GM21723 (cell line): ENCODE results near the gene RGS7.
"Not testable (repeated sequence)": the region's sequence is repeated elsewhere in the genome, so short reads cannot be mapped to it uniquely, and the experiment has no call there.

Experiments
- ATAC-seq: cut with Tn5 transposase; IDR thresholded peaks from one replicate; pipeline ENCODE4 v1.9.1; 2021; ENCODE audit warnings: mild to moderate bottlenecking, moderate library complexity; ENCODE audit not compliant: unreplicated experiment

The RGS7 gene

DNA sequence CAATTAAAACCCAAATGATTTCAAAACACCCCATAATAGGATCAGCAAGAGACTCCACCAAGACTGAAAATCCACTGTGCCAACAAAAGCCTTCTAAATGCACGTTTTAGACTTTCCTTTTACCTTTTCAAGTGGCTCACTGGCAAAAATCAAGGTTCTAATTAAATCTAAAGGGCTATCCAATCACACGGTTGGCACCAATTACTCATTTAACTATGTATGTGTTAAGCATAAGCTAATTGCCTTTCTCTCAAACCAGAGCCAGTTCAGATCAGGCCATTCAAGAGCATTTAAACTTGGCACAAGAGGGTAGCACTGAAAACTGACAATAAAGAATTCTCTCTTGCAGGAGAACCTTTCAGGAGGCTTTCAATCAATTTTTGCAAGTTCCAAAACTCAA is 139.5 kb downstream of the RGS7 start:
- no peak for ATAC-seq

DNA sequence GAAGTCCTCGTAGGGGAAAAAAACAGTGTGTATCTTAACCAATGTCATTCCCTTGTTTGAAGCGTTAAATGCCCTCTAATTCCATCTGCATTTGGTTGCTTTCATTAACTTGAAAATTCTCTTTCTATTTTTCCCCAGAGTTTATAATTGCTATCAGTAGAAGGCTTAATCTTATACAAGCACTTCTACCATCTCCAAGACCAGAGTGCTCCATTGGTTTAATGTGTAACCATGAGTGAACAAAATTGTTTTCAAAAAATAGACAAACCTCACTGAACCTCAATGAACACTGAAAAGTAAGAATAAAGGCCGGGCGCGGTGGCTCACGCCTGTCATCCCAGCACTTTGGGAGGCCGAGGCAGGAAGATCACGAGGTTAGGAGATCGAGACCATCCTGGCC is 141.3 kb downstream of the RGS7 start:
- no peak for ATAC-seq

DNA sequence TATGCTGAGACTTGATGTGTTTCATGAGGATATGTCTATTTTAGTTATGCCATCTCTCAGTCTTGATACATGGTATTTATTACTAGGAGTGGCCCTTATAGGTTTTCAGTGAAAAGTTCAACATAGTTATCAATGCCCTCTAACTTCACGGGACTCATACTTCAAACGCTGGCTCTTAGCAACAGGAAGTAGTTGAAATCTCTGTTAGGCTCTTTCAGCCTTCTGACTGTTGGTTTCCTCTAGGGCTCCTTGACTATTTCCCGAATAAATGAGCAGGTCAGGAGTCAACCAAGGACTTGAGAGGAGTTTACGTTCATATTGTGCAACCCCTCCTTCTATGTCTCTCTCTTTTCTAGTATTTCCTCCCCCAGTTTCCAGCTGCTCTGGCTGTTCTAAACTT is 141.8 kb downstream of the RGS7 start:
- no peak for ATAC-seq

DNA sequence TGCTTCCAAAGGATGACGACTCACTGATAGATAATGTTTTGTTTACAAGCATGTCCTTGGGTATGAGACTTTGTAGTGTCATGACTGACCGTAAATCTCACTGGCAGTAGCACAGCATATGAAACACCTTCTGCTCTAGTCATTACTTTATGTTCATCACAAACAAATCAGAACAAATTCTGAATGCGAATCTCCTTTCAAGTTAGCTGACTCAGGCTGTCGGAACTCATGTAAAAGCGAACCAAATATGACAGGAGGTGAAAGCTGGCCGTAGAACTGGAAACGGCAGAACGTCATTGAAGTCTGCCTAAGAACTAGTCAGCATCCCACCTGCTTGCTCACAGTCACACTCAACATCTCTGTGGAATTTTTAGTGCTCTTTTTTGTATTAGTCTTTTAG is 143.9 kb downstream of the RGS7 start:
- no peak for ATAC-seq

DNA sequence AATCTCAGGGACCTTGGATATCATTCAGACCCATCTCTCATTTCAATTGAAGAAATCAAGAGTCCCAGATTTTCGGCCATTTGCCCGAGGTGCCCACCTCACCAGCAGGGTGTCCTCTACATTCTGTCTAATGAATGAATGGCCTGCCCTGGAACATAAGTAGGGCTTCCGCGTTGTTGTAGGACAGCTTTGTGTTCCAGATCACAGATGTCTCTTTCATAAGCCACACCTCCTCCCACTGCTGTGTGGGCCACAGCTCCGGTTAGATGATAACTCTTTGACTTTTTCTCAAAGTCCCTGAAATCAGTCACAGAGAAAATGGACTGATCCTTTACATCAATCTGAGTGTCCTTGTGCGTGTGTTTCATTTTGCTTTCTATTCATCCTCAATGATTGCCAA is 144.4 kb downstream of the RGS7 start:
- ATAC-seq: no peak

DNA sequence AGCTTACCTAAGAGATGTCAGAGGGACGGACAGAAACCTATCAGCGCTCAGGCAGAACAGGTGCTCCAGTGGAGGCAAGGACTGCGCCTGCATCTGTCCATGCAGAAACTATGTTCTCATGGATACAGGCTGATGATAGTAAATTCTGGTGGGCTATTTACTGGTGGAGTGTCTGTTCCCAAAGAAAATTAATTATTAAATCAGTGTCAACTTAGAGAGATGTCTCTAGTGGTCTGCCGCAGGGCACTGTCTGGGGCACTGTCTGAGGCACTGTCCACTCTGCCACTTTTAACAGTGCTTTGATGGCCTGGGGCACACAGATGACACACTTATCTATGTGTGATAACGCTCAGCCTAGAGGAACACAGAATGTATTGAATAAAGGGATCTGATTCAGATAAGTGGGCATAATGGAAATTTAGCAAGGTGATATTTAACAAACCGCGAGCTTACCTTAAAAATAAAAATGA is 148.1 kb downstream of the RGS7 start:
- ATAC-seq: no peak

DNA sequence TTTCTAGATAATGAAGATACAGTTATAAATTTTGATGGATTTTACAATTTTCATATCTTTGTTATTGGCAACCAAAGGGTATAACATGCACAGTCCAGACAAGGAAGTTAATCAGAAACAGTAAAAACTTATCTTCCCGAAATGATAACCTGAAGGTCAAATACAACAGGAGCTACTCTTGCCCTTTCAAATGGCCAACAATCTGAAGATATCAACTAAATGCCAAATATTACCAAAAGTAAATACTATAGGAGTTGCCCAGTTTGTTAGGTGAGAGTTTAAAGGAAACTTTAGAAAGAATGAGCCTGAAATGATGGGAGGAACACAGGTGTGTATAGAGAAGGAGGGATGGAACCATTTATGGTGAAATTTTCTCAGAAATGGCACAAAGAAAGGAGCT is 153.2 kb downstream of the RGS7 start:
- no peak for ATAC-seq

DNA sequence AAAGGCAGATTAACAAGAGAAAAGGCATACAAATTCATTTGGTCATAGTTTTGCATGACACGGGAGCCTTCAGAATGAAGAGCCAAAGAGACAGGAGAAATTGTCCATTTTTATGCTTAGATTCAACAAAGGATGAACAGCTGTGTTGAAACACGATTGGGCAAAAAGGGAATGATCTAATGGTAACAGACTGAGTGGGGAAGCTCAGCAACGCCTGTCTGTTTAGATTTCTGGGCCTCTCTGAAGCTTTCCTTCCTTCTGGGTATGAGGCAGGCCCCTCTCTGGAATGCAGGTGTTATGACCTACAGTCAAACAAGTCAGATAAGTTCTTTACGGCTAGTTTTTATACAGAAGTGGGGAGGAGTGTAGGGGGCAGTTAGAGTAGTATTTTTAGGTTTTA is 154.6 kb downstream of the RGS7 start:
- ATAC-seq: no peak

DNA sequence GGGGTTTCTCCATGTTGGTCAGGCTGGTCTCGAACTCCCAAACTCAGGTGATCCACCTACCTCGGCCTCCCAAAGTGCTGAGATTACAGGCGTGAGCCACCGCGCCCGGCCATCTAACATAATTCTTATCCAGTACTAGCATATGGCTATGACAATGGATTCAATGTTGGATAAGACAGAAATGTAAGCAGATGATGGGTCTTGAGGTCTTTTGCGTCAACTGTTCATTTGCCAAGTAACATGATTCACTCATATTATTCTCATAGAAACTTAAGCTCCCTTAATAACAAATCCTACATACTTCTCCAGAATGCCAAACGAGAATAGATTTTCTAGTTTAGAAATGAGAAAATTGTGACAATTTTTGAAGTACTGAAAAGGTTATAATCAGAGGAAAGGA is 170.3 kb downstream of the RGS7 start:
- no peak for ATAC-seq

DNA sequence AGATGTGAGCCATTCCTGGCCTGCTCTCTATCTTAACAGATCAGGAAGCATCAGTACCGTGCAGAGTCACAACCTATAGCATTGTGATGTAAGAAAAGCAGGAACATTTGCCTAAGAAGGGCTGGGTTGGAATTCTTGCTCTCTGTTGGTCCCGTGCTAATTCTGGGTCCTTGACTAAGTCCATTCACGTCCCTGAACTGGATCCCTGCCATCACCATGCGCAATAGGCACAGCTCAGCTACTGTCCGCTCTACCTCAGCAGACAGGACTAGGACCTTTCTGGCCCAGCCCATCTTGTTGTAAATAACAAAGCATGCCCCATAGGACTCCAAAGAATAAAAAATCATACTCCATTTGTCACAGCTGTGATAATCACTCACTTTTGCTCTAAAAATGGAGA is 175.0 kb downstream of the RGS7 start:
- no peak for ATAC-seq

DNA sequence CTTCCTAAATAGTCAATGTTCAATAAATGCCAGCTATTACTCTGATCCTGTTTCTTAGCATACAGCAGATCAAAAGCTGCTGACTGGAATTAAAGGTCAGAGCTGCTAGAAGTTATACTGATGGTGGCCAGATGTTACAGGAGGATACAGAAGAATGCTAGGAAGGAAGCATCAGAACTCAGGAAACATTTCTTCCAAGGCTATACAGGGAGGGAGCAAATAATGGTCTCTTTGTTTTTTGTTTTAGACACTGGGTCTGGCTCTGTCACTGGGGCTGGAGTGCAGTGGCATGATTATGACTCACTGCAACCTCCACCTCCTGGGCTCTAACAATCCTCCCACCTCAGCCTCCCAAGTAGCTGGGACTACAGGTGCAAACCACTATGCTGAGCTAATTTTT is 175.5 kb downstream of the RGS7 start:
- no peak for ATAC-seq

DNA sequence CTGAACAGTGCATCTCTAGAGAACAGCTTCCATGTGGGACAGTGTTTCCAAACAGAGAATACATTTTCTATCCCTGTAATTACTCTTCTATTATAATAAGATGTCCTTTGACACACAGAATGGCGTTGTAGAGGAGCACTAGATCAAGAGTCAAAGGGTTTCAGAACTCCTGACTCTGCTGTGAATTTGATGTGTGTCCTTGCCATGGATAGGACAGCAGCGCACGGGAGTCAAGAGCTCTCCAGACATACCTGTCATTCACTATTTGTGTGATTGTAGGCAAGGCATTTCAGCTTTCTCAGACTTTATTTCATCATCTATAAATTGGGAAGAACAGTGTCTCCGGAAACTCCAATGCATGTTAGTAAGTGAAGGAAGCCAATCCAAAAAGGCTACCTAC is 176.4 kb downstream of the RGS7 start:
- ATAC-seq: no peak

DNA sequence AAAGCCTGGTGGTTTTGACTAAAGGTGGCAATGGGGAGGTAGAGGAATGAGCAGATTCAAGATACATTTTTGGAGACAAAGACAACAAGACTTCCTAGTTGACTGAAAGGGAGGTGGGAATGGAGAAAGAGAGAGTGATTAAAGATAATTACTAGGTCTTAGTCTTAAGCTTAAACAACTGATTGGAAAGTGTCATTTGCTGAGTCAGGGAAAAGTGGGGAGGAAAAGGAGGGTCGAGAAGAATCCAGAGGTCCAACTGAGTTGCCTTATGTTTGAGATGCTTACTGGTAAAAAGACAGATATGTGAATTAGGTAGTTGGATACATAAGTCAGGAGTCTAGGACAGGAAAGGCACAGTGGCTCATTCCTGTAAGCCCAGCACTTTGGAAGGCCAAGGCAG is 179.3 kb downstream of the RGS7 start:
- ATAC-seq: no peak

DNA sequence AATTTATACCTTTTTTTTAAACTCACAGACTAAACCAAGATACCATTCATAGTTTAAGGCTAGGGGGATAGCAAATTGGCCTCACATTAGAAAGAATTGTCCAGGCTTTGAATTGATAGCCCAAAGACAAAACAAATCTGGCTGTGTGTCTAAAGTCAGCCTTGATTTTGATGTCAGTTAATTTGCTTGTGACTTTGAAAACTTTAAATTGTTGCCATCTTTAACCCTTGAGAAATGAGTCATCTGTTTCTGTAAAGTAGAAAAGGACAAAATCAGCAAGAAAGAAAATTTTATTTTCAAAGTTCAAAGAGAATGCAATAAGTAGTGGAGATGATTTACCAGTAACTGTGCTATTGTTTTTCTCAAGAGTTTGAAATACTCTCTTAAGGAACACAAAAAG is 184.5 kb downstream of the RGS7 start:
- no peak for ATAC-seq

DNA sequence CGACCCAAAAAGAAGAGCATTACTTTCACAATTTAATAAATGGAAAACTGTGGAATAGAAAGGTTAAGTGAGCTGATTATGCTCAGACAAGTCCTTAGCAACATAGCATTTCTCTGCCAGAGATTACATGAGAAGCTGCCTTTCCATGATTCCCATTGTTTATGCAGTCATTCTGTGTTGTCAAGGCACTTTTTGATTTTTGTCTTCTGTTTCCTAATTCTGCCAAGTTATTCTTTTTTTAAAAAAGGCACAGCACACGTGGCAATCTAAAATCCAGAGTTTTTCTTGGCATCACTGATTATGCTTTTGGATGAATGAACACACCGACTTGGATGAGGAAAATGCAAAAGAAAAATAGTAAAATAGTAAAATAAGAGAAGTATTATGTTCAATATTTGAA is 185.0 kb downstream of the RGS7 start:
- no peak for ATAC-seq

DNA sequence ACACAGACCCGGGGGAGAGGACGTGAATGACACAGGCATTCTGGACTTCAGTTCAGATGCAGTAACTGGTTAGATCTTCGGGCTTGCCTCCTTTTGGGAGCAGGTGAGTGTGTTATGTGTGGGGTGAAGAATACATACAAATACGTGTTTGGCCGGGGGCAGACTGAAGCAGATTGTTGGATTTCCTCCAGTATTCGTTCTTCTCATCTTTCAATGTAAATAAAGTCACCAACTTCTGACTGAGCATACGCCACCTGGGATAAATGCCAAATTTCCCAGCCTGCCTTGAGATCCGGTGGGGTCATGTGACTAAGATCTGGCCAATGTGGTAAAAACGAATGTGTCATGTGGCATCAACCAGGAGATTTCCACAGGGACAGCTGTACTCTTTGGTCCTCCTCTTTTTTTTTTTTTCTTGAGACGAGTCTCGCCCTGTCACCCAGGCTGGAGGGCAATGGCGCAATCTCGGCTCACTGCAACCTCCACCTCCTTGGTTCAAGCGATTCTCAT is 189.8 kb downstream of the RGS7 start:
- ATAC-seq: no peak

DNA sequence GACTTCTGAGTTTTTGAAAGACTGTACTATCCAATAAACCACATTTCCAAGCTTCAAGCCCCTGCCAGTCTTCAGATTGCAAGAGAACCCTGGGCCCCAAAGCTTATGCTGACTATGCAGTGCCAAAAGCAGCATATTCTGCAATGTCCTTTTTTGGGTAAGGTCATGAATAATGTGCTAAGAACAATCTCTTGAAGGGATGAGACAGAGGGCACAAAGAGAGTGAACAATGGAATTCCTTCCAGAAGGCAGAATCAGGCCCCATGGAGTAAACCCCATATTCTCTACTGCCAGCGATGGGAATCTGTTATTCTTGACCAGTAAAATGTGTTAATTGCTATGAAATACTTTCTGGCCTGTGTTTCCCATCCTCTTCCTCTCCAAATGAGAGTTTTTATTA is 190.4 kb downstream of the RGS7 start:
- no peak for ATAC-seq

DNA sequence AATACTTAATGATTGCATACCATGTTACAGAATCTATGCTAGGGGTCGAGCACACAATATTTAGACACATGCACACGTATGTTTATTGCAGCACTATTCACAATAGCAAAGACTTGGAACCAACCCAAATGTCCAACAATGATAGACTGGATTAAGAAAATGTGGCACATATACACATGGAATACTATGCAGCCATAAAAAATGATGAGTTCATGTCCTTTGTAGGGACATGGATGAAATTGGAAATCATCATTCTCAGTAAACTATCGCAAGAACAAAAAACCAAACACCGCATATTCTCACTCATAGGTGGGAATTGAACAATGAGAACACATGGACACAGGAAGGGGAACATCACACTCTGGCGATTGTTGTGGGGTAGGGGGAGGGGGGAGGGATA is 191.7 kb downstream of the RGS7 start:
- not testable (repeated sequence) for ATAC-seq

DNA sequence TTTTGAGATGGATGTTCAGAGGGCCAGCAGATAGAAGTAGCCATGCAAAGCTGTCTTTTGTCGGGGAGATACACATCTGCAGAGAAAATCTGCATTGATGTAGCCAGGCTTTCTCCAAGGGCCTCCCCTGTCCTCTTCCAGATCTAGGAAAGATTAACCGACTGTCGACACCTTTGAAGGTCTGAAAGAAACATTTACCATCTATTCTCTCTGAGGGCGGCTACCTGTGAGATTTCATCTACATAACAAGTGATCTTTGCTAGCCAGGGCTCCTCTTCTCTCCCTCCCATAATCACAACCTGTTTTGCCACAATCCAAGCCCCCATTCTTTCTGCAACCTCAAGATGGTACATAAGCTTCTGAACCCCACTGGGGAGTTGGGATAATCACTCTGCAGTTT is 193.6 kb downstream of the RGS7 start:
- ATAC-seq: no peak

DNA sequence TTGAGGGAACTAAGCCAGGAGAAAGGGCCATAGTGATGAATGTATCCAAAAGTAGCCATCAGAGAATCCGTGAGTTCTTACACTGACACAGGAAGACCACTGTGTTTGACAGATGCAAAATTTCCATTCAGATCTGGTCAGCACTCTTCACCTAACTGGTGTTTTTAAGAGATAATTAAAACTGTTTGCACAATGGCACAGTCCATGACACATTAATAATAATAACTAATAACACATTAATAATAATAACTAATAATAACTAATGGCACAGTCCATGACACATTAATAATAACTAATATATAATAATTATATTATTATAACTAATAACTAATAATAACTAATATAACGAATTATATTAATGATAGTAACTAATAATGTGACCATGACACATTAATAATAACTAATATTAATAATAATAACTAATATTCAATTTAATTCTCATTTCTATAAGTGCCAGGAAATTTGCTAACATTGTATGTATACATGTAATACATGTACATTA is 195.8 kb downstream of the RGS7 start:
- no peak for ATAC-seq

DNA sequence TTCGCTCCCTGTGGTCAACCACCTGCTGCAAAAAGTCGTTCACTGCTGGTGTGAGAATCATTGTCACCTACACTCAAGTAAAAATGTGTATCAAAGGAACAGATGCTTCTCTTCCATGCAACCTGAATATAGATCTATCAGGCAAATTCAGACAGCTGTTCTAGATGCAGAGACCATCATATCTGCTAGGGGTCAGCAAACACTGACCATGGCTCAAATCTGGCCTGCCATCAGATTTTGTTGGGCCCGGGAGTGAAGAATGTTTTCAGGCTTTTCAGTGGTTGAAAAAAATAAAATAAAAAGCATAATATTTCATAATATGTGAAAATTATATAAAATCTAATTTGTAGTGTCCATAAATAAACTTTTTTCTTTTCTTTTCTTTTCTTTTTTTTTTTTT is 199.6 kb downstream of the RGS7 start:
- no peak for ATAC-seq

DNA sequence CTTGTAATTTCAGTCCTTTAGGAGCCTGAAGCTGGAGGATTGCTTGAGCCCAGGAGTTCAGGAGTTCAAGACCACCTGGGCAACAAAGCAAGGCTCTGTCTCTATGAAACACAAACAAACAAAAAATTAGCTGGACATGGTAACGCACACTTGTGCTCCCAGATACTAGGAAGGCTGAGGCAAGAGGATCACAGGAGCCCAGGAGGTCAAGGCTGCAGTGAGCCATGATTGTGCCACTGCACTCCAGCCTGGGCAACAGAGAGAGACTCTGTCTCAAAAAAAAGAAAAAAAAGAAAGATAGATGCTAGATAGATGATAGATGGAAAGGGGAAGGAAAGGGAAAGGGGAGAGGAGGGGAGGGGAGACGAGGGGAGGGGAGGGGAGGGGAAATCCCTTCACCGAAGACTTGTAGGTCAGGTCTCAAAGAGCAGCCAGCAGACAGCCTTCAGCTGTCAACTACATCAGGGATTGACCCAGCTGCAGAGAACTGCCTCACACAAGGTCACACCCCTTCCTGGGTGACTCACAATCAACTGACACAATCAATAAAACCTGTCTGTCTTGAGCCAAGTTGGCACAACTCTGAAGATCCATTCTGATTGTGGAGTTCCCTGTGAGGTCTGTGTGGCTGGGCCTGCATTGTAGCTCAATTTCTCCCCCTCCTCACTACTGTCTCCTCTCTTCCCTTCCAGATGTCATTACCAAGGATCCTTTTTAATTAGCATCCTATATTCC is 200.6 kb downstream of the RGS7 start:
- no peak for ATAC-seq

DNA sequence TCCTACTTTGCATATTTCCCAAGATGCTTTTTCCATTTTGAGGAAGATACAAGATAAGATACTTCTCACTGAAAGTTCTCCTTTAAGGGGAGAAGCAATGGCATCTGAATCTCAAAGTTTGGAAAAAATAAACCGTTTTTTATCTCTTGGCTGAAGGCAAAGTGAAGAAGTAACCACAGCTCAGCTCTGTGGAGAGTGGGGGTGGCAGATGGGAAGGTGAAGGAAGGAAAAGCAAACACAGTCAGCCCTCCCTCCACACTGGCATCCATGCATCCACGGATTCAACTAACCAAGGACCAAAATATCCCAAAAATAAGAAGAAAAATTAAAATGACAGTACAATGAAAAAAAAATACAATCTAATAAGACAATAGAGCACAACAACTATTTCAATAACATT is 211.1 kb downstream of the RGS7 start:
- ATAC-seq: no peak
